Pancreas (tissue), 10 donors: ENCODE results near the gene MOV10L1. TPM values are rescaled to one million over a fixed set of nuclear protein-coding genes. Genes with fewer than 3 reads are reported as not detected.

Experiments used
- ATAC-seq, 4 donors: fragments of 200-7000 bp; cut with Tn5 transposase; one replicate each; pipeline versions ENCODE4 v1.8.0 to v1.9.1; 2020; ENCODE audit warnings: mild to moderate bottlenecking in 4 of 4, moderate library complexity in 4 of 4
- DNase-seq, 6 donors: peaks; one replicate each; pipeline ENCODE4 v3.0.0-alpha.2; 2020
- FAIRE-seq: peaks from 2 replicates; lab custom pipeline; 2012; peaks lifted over from hg19 to GRCh38; lab: Jason Lieb, UNC
- H3K27ac ChIP-seq, 4 donors: fragments of 200-600 bp; sonication (generic); 1 replicate in 3 of 4; 2 replicates in 1 of 4; pipeline versions ENCODE4 v1.5.0 to v1.8.0; 2020
- H3K27me3 ChIP-seq, 4 donors: fragments of 200-600 bp; one replicate each; pipeline ENCODE4 v1.8.0; 2021
- H3K36me3 ChIP-seq, 3 donors: fragments of 200-600 bp; sonication (generic) in 1 of 3; one replicate each; pipeline versions ENCODE4 v1.5.0 to v1.8.0; 2020 to 2021
- H3K4me1 ChIP-seq, 3 donors: fragments of 200-600 bp; one replicate each; pipeline ENCODE4 v1.8.0; 2021
- H3K4me3 ChIP-seq, 4 donors: fragments of 200-600 bp; sonication (generic) in 2 of 4; one replicate each; pipeline versions ENCODE4 v1.5.0 to v1.8.0; 2020 to 2021
- H3K9me3 ChIP-seq, 4 donors: fragments of 200-600 bp; one replicate each; pipeline ENCODE4 v1.8.0; 2021
- CTCF ChIP-seq, 4 donors: fragments of 200-600 bp; sonication (generic) in 3 of 4; IDR thresholded peaks; one replicate each; pipeline versions ENCODE4 v1.5.0 to v1.8.0; 2021; ENCODE audit warnings: antibody characterized with exemption in 4 of 4
- WGBS, 2 donors: extraction: QIAGEN DNeasy Blood & Tissue Kit; methylation state at CpG; one replicate each; pipeline ENCODE4 v1.1.7; 2013; 5-methylcytosine and 5-hydroxymethylcytosine counted together
- intact Hi-C, 3 donors: fragments of 100-400 bp; cut with DNase I; formaldehyde crosslinking; loops; one replicate each; pipeline versions ENCODE4 v1.11.1 to v1.14.2; 2022
- polyA plus RNA-seq, 2 donors: library from polyadenylated mRNA; stranded (reverse); fragments of 200-250 nt; gene quantifications; one replicate each; pipeline ENCODE4 v1.2.3, GENCODE V29; 2013
- total RNA-seq, 6 donors: library from RNA; stranded (reverse); fragmentation: NEBNext Ultra II Directional in 4 of 6; extraction: Animal tissue kit (Norgen Biotek cat#: 25700) in 4 of 6; gene quantifications; one replicate each; pipeline versions ENCODE4 v1.2.1 to v1.2.4, GENCODE V29; 2021 to 2023
- donor health status: healthy with polysubstance abuse.
- donor health status: DM: no; HTN: no; CAD: no; lungs with moderate emphysema.
- donor health status: DM: no; HTN: no; CAD: no.
- donor health status: control.
- donor health status: control.
- donor health status: Bipolar disorder and iron deficiency.
- donor health status: DM: yes; HTN: yes; CAD: no.
- donor health status: DM: no; HTN: no; CAD: no.
- donor health status: DM: no; HTN: no; CAD: no.
- donor health status: DM: yes; HTN: yes; CAD: no.

MOV10L1 gene
- total and polyA plus RNA-seq, 8 donors = 0.09 to 1.9 (median 0.26) TPM; not detected in 1

GRCh38 chr22:50171965-50172421 lies 82.2 kb downstream of the MOV10L1 start:
- DNase-seq = peak in 2 of 6 donors; percentile 17 to 52
- Histone ChIP-seq H3K9me3 (no peaks in the 10 kb centered on the region), H3K4me1 (no peaks in the 10 kb centered on the region), H3K4me3 (no peak overlapping the region), H3K27ac (no peak overlapping the region), H3K27me3 (no peaks in the 10 kb centered on the region), H3K36me3 (no peaks in the 10 kb centered on the region)
- no peak for ATAC-seq
- FAIRE-seq = no peak
- WGBS, 2 donors = 79 to 87% methylated on average over 13 of the region's 13 CpGs
- intact Hi-C loops = no loop called here
- TF ChIP-seq CTCF (IDR thresholded peaks at IDR 0.05) = no peak

GRCh38 chr22:50173311-50173982 lies 83.6 kb downstream of the MOV10L1 start:
- peak in 3 of 6 donors; percentile 14 to 52 (median 17) for DNase-seq
- intact Hi-C loops = no loop called here
- Histone ChIP-seq H3K4me1 (no peaks in the 10 kb centered on the region), H3K27me3 (no peaks in the 10 kb centered on the region), H3K36me3 (no peaks in the 10 kb centered on the region), H3K27ac (no peak overlapping the region), H3K9me3 (no peaks in the 10 kb centered on the region), H3K4me3 (no peak overlapping the region)
- WGBS, 2 donors = 82 to 88% methylated on average over 26 of the region's 26 CpGs
- TF ChIP-seq CTCF (IDR thresholded peaks at IDR 0.05) = no peak
- FAIRE-seq = no peak
- peak in 1 of 4 donors; percentile 13 for ATAC-seq

GRCh38 chr22:50173983-50174355 lies 84.2 kb downstream of the MOV10L1 start:
- no peaks in the 10 kb centered on the region for H3K4me1 ChIP-seq
- peak in 2 of 6 donors; percentile 18 to 52 for DNase-seq

GRCh38 chr22:50174382-50175190 lies 84.8 kb downstream of the MOV10L1 start:
- no peak overlapping the region for H3K27ac ChIP-seq
- no peak for ATAC-seq
- 85 to 91% methylated on average over 27 of the region's 27 CpGs for WGBS, 2 donors
- no peaks in the 10 kb centered on the region for H3K27me3 ChIP-seq
- no peak overlapping the region for H3K4me3 ChIP-seq
- no peaks in the 10 kb centered on the region for H3K36me3 ChIP-seq
- H3K9me3 ChIP-seq = no peaks in the 10 kb centered on the region
- H3K4me1 ChIP-seq = no peaks in the 10 kb centered on the region
- peak in 3 of 6 donors; percentile 13 to 60 (median 28) for DNase-seq
- no peak for FAIRE-seq
- intact Hi-C loops = no loop called here
- TF ChIP-seq CTCF (IDR thresholded peaks at IDR 0.05) = no peak

More at GRCh38 chr22:50173983-50174355, 84.2 kb downstream of the MOV10L1 start:
- Histone ChIP-seq H3K4me3 (no peak overlapping the region), H3K36me3 (no peaks in the 10 kb centered on the region), H3K27me3 (no peaks in the 10 kb centered on the region), H3K27ac (no peak overlapping the region), H3K9me3 (no peaks in the 10 kb centered on the region)
- no peak for ATAC-seq
- no peak for FAIRE-seq
- intact Hi-C loops = no loop called here
- TF ChIP-seq CTCF (IDR thresholded peaks at IDR 0.05) = no peak
- WGBS, 2 donors = 88 to 91% methylated on average over 6 of the region's 6 CpGs

- ATAC-seq (no peak), DNase-seq (peak in 2 of 6 donors; percentile 43 to 54), FAIRE-seq (no peak)
- no peaks in the 10 kb centered on the region for H3K9me3 ChIP-seq
- no peaks in the 10 kb centered on the region for H3K4me1 ChIP-seq
- H3K27me3 ChIP-seq = no peaks in the 10 kb centered on the region
- 84 to 93% methylated on average over 6 of the region's 6 CpGs for WGBS, 2 donors
- no peak overlapping the region for H3K4me3 ChIP-seq
- H3K27ac ChIP-seq = no peak overlapping the region
- TF ChIP-seq CTCF (IDR thresholded peaks at IDR 0.05) = no peak
- intact Hi-C loops = no loop called here
- no peaks in the 10 kb centered on the region for H3K36me3 ChIP-seq
These were observed 85.3 kb downstream of the MOV10L1 start for GRCh38 chr22:50175191-50175461.
